HEK293T (cell line): ENCODE results near the gene EPHB4.

Experiments used
- CTCF ChIA-PET: fragments of 350-600 bp; formaldehyde crosslinking; extraction: SDS; loops from one replicate; lab custom pipeline; 2021; ENCODE audit warnings: antibody characterized with exemption, inconsistent platforms; lab: Yijun Ruan, JAX
- POLR2A ChIA-PET: fragments of 350-600 bp; formaldehyde crosslinking; extraction: SDS; loops from one replicate; lab custom pipeline; 2020; ENCODE audit warnings: antibody characterized with exemption, inconsistent platforms; lab: Yijun Ruan, JAX
- DNase-seq: peaks from one replicate; pipeline ENCODE4 v3.0.0; 2012; ENCODE audit warnings: mixed read lengths; ENCODE audit errors: extremely low spot score
- ARNT ChIP-seq: fragments of 450-650 bp; IDR thresholded peaks from 2 replicates; pipeline ENCODE4 v1.6.1; 2017; ENCODE audit warnings: mild to moderate bottlenecking
- BHLHE40 ChIP-seq: fragments of 450-650 bp; IDR thresholded peaks from 2 replicates; pipeline ENCODE4 v1.6.1; 2016; ENCODE audit warnings: mild to moderate bottlenecking, moderate library complexity, borderline replicate concordance
- CTBP1 ChIP-seq: fragments of 450-650 bp; IDR thresholded peaks from 2 replicates; pipeline ENCODE4 v1.6.1; 2016; ENCODE audit warnings: borderline replicate concordance
- ELF4 ChIP-seq: fragments of 450-650 bp; IDR thresholded peaks from 2 replicates; pipeline ENCODE4 v1.6.1; 2017; ENCODE audit warnings: antibody characterized with exemption
- FOXA1 ChIP-seq: fragments of 450-650 bp; IDR thresholded peaks from 2 replicates; pipeline ENCODE4 v1.6.1; 2016; ENCODE audit warnings: mild to moderate bottlenecking
- FOXK2 ChIP-seq: fragments of 450-650 bp; IDR thresholded peaks from 2 replicates; pipeline ENCODE4 v1.6.1; 2016; ENCODE audit warnings: mild to moderate bottlenecking
- L3MBTL2 ChIP-seq: fragments of 450-650 bp; conservative IDR thresholded peaks from 2 replicates; pipeline ENCODE4 v1.6.1; 2016; ENCODE audit warnings: mild to moderate bottlenecking
- LEF1 ChIP-seq: fragments of 450-650 bp; IDR thresholded peaks from 2 replicates; pipeline ENCODE4 v1.6.1; 2017; ENCODE audit warnings: mild to moderate bottlenecking, borderline replicate concordance
- NFRKB ChIP-seq: fragments of 450-650 bp; IDR thresholded peaks from 2 replicates; pipeline ENCODE4 v1.6.1; 2016; ENCODE audit warnings: mild to moderate bottlenecking, moderate library complexity
- PKNOX1 ChIP-seq: fragments of 450-650 bp; IDR thresholded peaks from 2 replicates; pipeline ENCODE4 v1.6.1; 2016
- SP1 ChIP-seq: fragments of 450-650 bp; IDR thresholded peaks from 2 replicates; pipeline ENCODE4 v1.6.1; 2017
- SUZ12 ChIP-seq: fragments of 450-650 bp; IDR thresholded peaks from 2 replicates; pipeline ENCODE4 v1.6.1; 2016; ENCODE audit warnings: mild to moderate bottlenecking
- TARDBP ChIP-seq: fragments of 450-650 bp; IDR thresholded peaks from 2 replicates; pipeline ENCODE4 v1.6.1; 2016
- ZNF384 ChIP-seq: fragments of 450-650 bp; IDR thresholded peaks from 2 replicates; pipeline ENCODE4 v1.6.1; 2016

The EPHB4 gene

DNA sequence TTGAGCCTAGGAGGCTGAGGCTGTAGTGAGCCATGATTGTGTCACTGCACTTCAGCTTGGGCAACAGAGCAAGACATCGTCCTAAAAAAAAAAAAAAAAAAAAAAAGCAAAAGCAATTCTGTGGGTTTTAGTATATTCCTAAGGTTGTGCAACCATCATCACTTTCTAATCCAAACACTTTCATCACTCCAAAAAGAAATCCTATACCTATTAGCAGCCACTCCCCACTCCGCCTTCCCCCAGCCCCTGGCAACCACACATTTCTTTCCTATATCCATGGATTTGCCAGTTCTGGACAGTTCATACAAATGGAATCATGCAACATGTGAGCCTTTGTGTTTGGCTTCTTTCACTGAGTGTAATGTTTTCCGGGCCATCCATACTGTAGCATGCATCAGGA, 73.6 kb downstream of the EPHB4 start:
- ChIA-PET POLR2A (interaction anchor here (0.6 kb wide), 1 partner anchor 13 kb away, joined by 3 read pairs; no protein-coding TSS in a partner anchor), CTCF (interaction anchor here (0.6 kb wide), 1 partner anchor 25 kb away, joined by 5 read pairs; no protein-coding TSS in a partner anchor)
- no peak for DNase-seq
- TF ChIP-seq SP1 = no peak
- peak; percentile 27; the same call in 1 of the 2 replicates for TF ChIP-seq ZNF384
- TF ChIP-seq ELF4 = no peak
- no peak for TF ChIP-seq LEF1
- TF ChIP-seq CTBP1 = no peak

- no peak for DNase-seq
- TF ChIP-seq SUZ12 (no peak), ELF4 (no peak), LEF1 (no peak), FOXA1 (no peak), NFRKB (no peak), SP1 (no peak), ARNT (no peak), FOXK2 (no peak), ZNF384 (no peak), L3MBTL2 (no peak), PKNOX1 (no peak), BHLHE40 (no peak), TARDBP (no peak), CTBP1 (no peak)
- CTCF ChIA-PET = no interaction called here
- POLR2A ChIA-PET = no interaction called here
Measured at GRCh38 chr7:100752994-100753393, 74.3 kb downstream of the EPHB4 start.
